ENCODE measurements around the gene PPP4C.
"Not testable (repeated sequence)": the region's sequence is repeated elsewhere in the genome, so short reads cannot be mapped to it uniquely, and the experiment has no call there.

Gene PPP4C

DNA sequence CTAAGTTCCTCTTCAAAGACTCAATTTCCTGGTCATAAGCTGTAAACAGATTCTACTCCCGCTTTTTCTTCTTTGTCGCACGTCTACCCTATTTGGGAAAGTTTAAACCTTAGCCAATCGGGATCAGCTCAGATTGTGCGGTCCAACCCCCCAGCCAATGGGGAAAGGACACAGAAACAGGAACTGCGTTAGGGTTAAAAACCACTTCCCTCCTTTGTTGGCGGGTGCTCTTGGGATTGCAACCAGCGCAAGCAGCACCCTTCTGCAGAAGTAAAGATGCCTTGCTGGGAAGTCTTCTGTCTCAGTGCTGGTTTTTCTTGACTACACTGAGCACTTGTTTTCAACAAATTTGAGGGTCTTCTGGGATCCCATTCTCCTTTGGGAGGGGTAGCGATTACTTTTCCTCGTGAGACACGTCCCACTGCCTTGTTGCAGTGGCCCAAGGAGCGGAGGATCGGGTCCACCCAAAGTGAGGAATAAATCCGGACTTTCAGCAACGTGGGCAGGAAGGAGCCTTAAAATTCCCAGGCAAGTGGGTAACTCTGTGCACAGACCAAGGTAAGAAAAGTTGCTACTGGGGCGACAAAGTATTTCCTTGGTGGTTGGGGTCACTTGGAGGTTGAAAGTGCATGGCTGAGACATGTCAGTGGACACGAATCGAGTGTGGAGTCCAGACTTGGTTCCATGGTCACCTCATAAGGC lies 21.2 kb downstream of the PPP4C start:
- DNase-seq (ENCODE audit: low read depth) = no peak

DNA sequence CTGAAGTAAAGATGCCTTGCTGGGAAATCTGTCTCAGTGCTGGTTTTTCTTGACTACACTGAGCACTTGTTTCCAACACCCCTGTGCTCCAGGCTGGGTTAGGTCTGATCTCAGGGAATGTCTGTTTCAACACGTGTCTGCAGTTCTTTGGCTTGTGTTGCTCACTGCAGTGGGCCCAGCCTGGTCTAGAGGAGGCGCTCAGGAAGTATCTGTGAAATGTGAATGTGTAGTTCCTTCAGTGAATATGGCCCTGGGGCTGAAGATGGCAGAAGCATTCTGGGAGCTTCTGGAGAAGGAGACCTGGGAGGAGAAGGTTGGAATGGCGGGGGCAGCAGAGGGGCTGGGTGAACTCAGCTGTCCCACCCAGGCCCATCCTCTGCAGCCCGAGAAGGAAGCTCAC lies 28.3 kb downstream of the PPP4C start:
- DNase-seq (ENCODE audit: low read depth) = peak; percentile 24

DNA sequence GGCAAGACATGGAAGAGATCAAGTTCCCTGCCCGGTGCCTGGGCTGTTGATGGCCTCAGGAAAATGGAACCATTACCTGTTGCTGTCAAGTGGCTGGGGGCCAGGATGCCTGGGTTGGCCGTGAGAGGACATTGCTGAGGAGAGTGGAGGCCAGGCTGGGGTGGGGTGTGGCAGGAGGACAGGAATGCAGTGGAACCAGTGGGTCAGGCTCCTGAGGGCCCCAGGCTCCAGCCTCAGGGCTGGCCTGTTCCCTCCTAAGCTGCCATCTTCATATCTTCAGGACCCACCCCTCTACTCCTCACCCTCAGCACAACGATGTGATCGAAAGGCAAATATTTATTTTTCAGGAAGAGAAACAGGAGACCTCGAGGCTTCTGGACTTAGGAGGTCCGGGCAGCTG lies 28.7 kb downstream of the PPP4C start:
- no peak for DNase-seq (ENCODE audit: low read depth)

DNA sequence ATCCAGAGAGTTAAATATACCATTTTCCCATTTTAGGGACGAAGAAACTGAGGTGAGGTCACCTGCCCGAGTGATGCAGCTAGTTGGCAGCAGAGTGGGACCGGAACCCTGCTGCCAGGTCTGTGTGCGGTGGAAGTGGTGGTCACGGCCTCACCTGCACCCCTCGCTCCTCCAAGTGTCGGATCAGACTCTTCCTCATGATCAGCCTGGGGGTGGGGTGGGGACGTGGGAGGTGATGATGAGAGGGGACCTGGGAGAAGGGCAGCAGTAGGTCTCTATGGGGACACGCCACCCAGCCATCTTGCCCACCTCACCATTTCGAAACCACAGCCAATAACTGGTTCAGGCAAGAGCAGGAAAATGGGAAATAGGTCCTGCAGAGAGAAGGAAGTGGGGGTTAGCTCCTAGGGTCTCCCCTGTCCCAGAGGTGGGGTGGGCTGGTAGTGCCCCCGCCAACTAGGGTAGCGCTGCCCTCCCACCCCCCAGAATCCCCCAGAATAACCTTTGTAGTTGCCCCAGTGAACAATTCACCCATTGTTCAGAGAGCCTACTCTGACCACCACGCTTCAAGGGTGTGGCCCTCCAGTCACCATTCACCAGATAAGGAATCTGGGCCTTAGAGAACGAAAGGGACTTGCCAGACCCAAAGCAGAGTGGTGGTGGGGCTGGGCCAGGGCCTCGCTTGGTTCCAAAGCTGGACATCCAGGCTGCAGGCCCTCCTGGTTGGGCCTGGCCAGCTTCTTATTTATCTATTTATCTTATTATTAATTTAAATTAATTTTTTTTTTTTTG lies 32.5 kb downstream of the PPP4C start:
- DNase-seq (ENCODE audit: low read depth) = no peak

DNA sequence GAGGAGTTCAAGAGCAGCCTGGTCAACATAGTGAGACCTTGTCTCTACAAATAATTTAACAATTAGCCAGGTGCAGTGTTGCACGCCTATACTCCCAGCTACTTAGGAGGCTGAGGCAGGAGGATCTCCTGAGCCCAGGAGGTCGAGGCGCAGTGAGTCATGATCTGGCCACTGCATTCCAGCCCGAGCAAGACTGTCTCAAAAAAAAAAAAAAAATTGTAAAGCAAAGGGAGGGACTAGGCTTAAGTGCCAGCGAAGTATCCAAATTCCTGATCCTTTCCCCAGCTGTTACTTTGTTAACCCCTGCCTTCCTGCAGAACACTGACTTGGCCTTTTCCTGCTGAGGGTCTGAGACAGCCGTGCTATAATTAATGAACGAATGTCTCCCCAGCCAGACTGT lies 34.9 kb downstream of the PPP4C start:
- DNase-seq (ENCODE audit: low read depth) = peak; percentile 30

DNA sequence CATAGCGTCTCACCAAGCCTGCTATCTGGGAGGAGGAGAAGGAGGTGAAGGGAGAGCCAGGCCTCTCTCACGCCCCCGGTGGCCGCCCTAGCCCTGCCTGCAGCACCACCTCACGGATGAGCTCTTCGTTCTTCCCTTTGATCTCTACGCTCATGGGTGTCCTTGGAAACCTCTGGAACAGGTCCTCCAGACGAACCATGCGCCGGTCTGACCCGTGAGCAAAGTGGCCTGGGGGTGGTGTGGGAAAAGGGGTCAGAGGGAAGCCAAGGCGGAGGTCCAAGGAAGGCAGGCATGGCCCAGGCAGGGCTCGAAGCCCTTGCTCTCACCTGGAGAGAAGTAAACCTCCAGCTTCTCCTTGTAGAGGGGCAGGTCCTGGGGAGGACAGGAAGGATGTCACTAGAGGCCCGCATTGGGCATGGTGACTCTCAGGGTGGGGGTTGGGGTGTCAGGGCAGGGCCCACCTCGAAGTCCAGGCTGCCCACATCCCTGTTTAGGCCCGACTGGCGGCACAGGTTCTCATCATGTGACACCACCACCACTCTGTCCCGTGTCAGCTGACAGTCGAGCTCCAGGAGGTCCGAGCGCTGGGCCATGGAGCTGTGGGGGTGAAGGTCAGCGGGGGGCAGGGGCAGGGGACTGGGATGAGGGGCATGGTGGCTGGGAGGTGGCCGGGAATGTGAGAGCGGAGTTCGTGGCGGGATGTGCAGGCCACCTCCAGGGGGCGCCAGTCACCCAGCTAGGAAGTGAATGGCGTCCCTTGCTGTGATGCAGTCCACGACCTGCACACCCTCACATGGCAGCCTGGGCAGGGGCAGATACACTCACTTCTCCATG lies 36.6 kb downstream of the PPP4C start:
- peak; percentile 55 for DNase-seq (ENCODE audit: low read depth)

DNA sequence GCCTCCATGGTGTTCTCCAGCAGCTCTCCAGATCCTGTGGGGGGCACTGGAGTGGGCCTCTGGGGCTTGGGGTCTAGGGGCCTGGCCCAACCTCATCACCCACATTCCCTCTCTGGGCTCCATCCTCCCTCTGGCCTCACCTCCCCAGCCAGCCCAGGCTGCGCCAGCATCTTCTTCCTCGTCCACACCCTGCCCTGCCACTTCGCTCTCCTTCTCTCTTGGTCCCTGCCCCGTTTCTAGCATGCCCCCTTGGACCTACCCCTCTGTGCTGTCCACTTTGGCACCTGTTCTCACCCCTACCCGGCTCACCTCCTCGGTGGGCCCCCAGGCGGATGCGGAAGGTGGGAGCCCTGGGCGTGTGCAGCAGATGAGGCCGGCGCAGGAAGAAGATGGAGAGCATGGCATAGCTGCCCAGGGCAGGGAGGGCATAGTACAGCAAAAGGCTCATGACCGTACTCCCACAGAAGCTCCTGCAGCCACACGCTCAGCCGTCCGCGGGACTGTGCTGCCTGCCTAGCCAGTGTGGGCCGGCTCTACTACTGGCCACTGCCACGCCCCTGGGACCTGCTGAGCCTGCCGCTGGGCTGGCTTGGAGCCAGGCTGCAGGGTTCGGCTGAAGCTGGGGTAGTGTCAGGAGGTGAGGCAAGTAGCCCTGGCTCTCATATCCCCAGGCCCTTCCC lies 37.4 kb downstream of the PPP4C start, which contains the start of gene GDPD3:
Gene GDPD3, minus strand, starts transcription at position 507 of the 680 bp plus-strand sequence. Its CDS starts 59 bp downstream, at position 448.
- DNase-seq (ENCODE audit: low read depth) = no peak

DNA sequence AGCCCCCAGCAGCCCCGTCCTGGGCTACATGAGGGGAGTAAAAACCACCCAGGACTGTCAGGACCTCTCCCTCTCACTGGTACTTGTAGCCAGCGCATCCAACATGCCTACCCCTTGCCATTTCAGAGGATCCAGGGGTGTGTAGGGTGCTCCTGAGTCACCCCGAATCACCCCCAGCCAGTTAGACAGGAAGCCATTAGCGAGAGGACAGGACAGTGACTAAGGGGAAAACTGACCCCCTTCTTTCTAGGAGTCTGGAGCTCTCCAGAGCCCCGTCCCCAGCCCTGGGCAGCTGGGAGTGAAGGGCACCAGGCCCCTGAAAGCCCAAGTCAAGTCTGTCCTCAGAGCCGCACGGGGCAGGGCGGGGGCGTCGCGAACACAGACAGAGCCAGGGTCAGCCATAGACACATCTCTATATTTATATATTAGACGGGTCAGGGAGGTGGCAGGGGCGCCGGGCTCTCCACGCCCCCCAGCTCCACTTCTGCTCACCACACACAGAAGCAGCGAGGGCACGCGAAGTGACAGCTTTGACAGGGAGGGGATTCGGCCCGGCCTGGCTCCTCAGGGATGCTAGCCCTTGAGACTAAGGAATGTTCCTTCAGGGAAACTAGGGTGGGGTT lies 38.0 kb downstream of the PPP4C start:
- DNase-seq (ENCODE audit: low read depth) = no peak

DNA sequence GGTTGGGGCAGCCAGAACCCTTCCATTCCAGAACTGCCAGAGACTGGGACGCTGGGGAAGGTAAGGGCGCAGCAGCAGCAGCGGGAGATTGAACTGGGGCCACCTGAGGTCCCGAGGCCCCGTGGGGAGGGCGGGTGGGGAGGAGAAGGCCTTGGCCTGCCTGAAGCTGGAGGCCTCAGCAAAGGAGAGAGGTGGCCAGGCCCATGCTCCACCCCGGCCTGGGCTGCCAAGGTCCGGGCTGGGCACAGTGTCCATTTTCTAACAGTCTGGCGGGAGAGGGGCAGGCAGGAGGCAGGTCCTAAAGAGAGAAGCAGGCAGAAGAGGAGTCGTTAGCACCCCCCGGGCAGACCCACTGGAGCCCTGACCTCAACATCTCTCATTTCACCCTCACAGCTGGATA lies 38.6 kb downstream of the PPP4C start:
- no peak for DNase-seq (ENCODE audit: low read depth)

DNA sequence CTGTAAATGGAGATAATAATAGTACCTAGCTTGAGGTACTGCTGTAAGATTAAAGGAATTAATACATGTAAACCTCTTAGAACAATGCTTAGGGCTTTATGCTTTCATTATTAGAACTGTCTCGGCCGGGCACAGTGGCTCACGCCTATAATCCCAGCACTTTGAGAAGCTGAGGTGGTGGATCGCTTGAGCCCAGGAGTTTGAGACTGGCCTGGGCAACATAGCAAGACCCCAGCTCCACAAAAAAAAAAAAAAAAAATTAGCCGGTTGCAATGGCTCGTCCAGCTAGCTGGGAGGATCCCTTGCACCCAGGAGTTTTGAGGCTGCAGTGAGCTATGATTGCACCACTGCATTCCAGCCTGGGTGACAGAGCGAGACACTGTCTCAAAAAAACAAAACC lies 39.0 kb downstream of the PPP4C start:
- DNase-seq (ENCODE audit: low read depth) = not testable (repeated sequence)

DNA sequence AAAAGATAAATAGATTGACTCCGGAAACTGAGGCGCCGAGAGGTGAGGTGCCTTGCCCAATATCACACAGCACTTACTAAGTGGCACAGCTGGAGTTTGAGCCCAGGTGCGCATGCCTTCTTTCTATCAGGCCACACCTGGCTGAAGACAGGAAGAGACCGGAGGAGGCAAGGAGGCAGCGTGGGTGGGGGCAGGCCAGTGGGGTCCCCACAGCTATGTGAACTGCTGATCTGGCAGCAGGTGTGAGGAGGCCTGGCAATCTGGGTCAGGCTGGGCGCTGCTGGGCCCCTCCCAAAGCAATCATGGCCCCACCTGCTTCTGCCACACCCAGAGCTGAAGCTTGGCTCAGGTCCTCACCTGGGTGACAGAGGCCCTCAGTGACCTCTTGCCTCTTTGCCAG lies 39.4 kb downstream of the PPP4C start:
- DNase-seq (ENCODE audit: low read depth) = no peak

DNA sequence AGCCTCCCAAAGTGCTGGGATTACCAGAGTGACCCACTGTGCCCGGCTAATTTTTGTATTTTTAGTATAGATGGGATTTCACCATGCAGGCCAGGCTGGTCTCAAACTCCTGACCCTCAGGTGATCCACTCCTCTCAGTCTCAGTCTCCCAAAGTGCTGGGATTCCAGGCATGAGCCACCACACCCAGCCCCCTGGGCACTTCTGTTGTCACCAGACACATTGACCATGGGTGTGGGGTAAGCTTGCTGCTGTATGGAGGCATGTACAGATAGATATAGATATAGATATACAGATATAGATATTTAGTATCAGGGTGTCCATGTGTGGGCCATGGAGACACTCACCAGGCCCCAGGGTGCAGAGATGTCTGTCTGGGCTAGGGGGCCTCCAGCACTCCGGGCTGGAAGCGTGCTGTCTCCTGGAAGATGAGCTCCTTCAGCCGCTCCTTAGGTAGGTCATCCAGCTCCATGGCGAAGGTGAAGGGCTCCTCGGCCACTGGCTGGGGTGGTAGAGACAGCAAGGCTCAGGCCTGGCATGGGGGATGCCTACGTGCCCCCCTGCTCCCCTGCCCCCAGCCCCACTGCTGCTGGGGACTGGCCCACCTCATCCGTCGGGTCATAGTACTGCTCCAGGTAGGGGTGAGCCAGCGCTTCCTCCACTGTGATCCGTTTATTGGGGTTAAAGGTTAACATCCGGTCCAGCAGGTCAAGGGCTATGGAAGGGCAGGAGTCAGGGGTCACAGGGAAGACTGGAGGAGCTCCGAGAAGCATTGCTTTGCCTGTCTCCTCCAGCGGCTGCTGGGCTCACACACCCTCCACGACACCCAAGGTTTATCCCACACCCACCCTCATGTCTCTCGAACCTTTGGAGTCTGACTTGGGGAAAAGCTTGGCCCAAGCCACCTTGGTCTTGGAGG lies 40.8 kb downstream of the PPP4C start:
- DNase-seq (ENCODE audit: low read depth) = no peak

DNA sequence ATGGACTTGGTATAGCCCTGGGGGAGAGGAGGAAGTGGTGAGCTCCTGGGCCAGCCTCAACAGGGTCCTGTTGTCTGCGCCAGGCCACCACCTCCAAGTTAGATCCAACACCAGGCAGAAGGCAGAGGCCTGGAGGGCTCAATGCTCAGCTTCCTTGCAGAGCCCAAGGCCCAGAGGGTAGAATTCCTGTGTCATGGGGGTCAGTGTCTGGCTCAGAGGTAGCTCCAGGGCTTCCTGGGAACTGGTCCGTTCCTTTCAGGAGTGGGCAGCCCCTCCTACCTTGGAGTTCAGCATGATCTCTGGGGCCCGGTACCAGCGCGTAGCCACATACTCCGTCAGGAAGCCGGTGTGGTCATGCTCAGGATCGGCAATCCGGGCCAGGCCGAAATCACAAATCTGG lies 42.0 kb downstream of the PPP4C start:
- no peak for DNase-seq (ENCODE audit: low read depth)

DNA sequence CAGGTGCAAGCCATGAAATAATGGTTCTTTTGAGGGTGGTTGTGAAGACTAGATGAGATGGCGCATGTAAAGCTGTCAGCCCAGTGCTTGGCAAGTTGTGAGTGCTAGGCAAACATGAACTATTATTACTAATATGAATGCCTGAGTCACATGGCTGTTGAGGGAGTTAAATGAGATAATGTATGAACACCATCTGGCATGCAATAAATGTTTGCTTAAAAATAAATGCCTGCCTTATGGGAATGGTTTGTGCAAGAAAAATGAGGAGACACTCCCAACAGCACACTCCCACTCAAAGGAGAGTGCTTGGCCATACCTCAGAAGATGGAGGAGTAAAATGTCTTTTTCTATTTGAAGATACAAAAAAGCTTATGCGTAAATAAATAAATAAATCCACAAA lies 43.6 kb downstream of the PPP4C start:
- DNase-seq (ENCODE audit: low read depth) = no peak

DNA sequence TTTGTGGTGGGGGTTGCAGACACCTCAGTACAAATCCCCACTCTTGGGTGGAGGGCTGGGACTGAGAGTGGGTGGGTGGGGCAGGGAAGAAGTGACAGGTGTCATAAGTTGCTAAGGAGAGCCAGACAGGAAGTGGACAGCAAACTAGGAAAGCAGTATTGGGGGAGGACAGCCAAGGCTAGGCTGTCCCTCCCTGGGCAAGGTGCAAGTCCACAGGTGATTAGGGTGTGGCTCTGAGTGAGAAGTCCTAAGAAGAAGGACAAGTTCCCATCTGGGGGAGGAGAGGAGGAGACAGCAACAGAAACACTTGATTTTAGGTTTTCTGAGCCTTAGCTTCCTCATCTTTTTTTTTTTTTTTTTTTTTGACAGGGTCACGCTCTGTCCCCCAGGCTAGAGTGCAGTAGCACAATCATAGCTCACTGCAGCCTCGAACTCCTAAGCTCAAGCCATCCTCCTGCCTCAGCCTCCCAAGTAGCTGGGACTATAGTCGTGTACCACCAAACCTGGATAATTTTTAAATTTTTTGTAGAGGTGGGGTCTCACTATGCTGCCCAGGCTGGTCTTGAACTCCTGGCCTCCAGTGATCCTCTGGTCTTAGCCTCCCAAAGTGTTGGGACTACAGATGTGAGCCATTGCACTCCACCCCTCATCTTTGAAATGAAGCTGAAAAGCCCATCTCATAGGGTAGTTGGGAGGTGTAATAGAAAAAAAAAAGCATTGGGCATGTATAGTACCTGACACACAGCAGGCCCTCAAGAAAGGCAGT lies 44.7 kb downstream of the PPP4C start:
- no peak for DNase-seq (ENCODE audit: low read depth)

DNA sequence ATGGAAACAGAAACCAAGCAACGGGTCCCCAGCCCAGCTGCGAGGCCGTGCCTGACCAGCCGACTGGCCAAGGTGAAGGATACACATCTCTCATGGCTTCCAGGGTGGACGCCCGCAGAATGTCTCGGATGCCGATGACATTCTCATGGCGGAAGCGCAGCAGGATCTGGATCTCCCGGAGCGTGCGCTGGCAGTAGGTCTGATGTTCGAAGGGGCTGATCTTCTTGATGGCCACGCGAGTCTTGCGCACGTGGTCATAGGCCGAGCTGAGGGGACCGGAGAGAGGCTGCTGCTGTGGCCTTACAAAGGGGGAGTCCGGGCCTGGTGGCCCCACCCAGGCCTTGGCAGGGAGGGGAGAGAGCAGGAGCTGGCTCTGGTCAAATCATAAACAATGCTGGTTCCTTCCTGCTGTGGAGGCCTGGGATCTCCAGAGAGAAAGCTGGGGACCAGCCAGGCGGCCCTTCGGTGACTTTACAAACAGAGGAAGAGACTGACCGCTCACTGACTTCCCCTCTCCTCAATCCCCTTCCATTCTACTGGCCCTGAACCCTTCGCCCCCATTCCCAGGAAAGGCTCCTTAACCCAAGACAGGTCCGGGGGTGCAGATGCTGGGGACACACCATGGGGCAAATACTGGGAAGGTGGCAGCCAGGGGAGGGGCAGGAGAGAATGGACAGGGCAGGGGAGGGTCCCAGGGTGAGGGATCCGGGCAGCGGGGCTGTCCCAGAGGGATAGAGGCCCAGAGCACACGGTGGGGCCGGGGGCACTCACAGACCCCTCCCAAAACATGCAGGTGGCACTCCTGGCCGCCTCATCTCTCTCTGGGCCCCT lies 46.2 kb downstream of the PPP4C start:
- DNase-seq (ENCODE audit: low read depth) = peak; percentile 6

DNA sequence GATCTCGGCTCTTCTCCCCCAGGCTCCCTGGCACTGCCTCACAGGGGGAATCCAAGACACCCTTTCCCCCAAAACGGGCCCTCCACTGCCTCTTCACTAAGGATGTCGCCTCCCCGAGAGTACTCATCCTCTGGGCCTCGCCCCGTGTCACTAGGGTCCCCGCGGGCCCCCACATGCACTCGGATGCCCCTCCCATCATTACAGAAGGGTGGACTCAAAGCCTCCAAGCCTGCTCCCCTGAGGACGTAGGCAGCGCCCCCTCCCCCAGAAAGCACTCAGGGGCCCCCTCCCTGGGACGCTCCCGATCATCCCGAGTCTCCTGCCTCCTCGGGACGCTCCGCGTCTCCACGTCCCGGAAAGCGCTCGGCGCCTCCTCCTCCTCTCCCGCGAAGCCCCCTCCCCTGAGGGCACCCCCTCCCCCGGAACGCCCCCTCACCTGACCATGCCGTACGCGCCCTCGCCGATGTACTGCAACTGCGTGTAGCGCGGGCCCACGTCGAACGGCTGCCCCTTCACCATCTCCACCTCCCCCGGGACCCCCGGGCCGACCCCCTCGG lies 46.9 kb downstream of the PPP4C start:
- no peak for DNase-seq (ENCODE audit: low read depth)

DNA sequence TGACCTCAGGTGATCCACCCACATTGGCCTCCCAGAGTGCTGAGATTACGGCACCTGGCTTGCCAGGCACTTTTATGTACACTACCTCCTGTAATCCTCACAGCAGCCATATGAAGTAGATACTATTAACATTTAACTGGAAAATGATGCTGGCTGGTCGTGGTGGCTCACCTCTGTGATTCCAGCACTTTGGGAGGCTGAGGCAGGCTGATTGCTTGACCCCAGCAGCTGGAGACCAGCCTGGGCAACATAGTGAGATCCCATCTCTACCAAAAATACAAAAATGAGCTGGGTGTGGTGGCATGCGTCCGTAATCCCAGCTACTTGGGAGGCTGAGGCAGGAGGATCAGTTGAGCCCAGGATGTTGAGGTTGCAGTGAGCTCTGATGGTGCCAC lies 49.2 kb downstream of the PPP4C start:
- DNase-seq (ENCODE audit: low read depth) = no peak

DNA sequence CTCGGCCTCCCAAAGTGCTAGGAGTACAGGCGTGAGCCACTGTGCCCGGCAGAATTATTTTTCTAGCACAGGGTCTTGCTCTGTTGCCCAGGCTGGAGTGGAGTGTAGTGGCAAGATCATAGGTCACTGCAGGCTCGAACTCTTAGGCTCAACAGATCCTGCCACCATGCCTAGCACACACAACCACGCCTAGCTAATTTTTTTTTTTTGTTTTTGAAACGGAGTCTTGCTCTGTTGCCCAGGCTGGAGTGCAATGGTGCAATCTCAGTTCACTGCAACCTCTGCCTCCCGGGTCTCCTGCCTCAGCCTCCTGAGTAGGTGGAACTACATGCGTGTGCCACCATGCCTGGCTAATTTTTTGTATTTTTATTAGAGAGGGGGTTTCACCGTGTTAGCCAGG lies 49.9 kb downstream of the PPP4C start:
- DNase-seq (ENCODE audit: low read depth) = not testable (repeated sequence)

All from iris pigment epithelial cell (primary cell).